Measurements from ENCODE around the gene SGO2. TPM values are rescaled to one million over a fixed set of nuclear protein-coding genes. Genes with fewer than 3 reads are reported as not detected.

Gene SGO2
- total and polyA plus RNA-seq, 2 of the 13 experiments (the other 11 are each of a cell fraction or from before 2014, with no cell fraction given): 5.1 to 16.2 TPM

GRCh38 chr2:200509612-200510433 is 16.2 kb upstream of the SGO2 start, which contains the start of gene KCTD18 (continued):
- TF ChIP-seq PCBP1 (IDR thresholded peaks at IDR 0.05; ENCODE audit: borderline replicate concordance, low read depth, low read length): no peak
- TF ChIP-seq ZNF713 (CRISPR knock-in tag; IDR thresholded peaks at IDR 0.05): peak; percentile 95
- TF ChIP-seq HNRNPLL (IDR thresholded peaks at IDR 0.05; ENCODE audit: low read depth, low read length, poor library complexity, severe bottlenecking): peak; percentile 76
- TF ChIP-seq REL (CRISPR knock-in tag; conservative IDR thresholded peaks at IDR 0.05): no peak; the same call in 1 of the 2 replicates
- 0 out of 2 replicates have a peak, but pooled peaks have one; percentile 45 for TF ChIP-seq ZBTB4 (CRISPR knock-in tag; IDR thresholded peaks at IDR 0.05; ENCODE audit: borderline replicate concordance)
- peak; percentile 78; the same call in 1 of the 2 replicates for TF ChIP-seq KMT2A (CRISPR knock-in tag; IDR thresholded peaks at IDR 0.05)
- no peak for TF ChIP-seq ZNF17 (CRISPR knock-in tag; IDR thresholded peaks at IDR 0.05)
- peak; percentile 86 for TF ChIP-seq ZMAT3 (CRISPR knock-in tag; conservative IDR thresholded peaks at IDR 0.05)
- TF ChIP-seq, protein P1, sequence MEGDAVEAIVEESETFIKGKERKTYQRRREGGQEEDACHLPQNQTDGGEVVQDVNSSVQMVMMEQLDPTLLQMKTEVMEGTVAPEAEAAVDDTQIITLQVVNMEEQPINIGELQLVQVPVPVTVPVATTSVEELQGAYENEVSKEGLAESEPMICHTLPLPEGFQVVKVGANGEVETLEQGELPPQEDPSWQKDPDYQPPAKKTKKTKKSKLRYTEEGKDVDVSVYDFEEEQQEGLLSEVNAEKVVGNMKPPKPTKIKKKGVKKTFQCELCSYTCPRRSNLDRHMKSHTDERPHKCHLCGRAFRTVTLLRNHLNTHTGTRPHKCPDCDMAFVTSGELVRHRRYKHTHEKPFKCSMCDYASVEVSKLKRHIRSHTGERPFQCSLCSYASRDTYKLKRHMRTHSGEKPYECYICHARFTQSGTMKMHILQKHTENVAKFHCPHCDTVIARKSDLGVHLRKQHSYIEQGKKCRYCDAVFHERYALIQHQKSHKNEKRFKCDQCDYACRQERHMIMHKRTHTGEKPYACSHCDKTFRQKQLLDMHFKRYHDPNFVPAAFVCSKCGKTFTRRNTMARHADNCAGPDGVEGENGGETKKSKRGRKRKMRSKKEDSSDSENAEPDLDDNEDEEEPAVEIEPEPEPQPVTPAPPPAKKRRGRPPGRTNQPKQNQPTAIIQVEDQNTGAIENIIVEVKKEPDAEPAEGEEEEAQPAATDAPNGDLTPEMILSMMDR (CRISPR knock-in tag; IDR thresholded peaks at IDR 0.05): peak; percentile 93
- no peak for TF ChIP-seq SIX1 (CRISPR knock-in tag; IDR thresholded peaks at IDR 0.05; ENCODE audit: borderline replicate concordance)
- TF ChIP-seq KDM4B (CRISPR knock-in tag; IDR thresholded peaks at IDR 0.05): no peak
- TF ChIP-seq MAFF (IDR thresholded peaks at IDR 0.05; ENCODE audit: low read depth, low read length): no peak
- TF ChIP-seq PBX3 (CRISPR knock-in tag; IDR thresholded peaks at IDR 0.05; ENCODE audit: borderline replicate concordance): no peak
- no peak for TF ChIP-seq PREB (CRISPR knock-in tag; IDR thresholded peaks at IDR 0.05)
- TF ChIP-seq AHR (CRISPR knock-in tag; IDR thresholded peaks at IDR 0.05): no peak
- peak; percentile 92 for TF ChIP-seq ERF (CRISPR knock-in tag; IDR thresholded peaks at IDR 0.05)
- TF ChIP-seq ZNF101 (CRISPR knock-in tag; IDR thresholded peaks at IDR 0.05; ENCODE audit: borderline replicate concordance, low read depth): no peak
- TF ChIP-seq ZEB1 (IDR thresholded peaks at IDR 0.05; ENCODE audit: insufficient replicate concordance, low read depth): peak; percentile 50
- no peak; the same call in 1 of the 2 replicates for TF ChIP-seq ZC3H13 (CRISPR knock-in tag; IDR thresholded peaks at IDR 0.05)
- TF ChIP-seq SMAD3 (CRISPR knock-in tag; IDR thresholded peaks at IDR 0.05): no peak
- no peak for TF ChIP-seq CBX2 (IDR thresholded peaks at IDR 0.05; ENCODE audit: low read depth, low read length)
- no peak for TF ChIP-seq CBX2 (CRISPR knock-in tag; IDR thresholded peaks at IDR 0.05; ENCODE audit: low read depth)

Data from HepG2 (cell line).